ENCODE data around the gene MRPL1.

Gene MRPL1

GRCh38 chr4:77848508-77848907, 14.1 kb upstream of the MRPL1 start:
- no peak overlapping the region for H3K4me3 ChIP-seq (ENCODE audit: control insufficient read depth, low read depth, low read length)
- TF ChIP-seq CTCF (IDR thresholded peaks at IDR 0.05; ENCODE audit: control insufficient read depth, insufficient read depth, low read depth, low read length, missing control alignments): no peak
- no peak for DNase-seq (ENCODE audit: low read depth)

- H3K4me3 ChIP-seq (ENCODE audit: control insufficient read depth, low read depth, low read length): no peak overlapping the region
- TF ChIP-seq CTCF (IDR thresholded peaks at IDR 0.05; ENCODE audit: control insufficient read depth, insufficient read depth, low read depth, low read length, missing control alignments): no peak
- no peak for DNase-seq (ENCODE audit: low read depth)
These were observed 13.2 kb upstream of the MRPL1 start for GRCh38 chr4:77849278-77849965.

GRCh38 chr4:77852892-77853495, 9.6 kb upstream of the MRPL1 start:
- no peak for DNase-seq (ENCODE audit: low read depth)
- no peak for TF ChIP-seq CTCF (IDR thresholded peaks at IDR 0.05; ENCODE audit: control insufficient read depth, insufficient read depth, low read depth, low read length, missing control alignments)
- H3K4me3 ChIP-seq (ENCODE audit: control insufficient read depth, low read depth, low read length): no peak overlapping the region

GRCh38 chr4:77854431-77855111, 8.1 kb upstream of the MRPL1 start:
- no peak overlapping the region for H3K4me3 ChIP-seq (ENCODE audit: control insufficient read depth, low read depth, low read length)
- no peak for TF ChIP-seq CTCF (IDR thresholded peaks at IDR 0.05; ENCODE audit: control insufficient read depth, insufficient read depth, low read depth, low read length, missing control alignments)
- no peak for DNase-seq (ENCODE audit: low read depth)

GRCh38 chr4:77856152-77856551, 6.5 kb upstream of the MRPL1 start:
- TF ChIP-seq CTCF (IDR thresholded peaks at IDR 0.05; ENCODE audit: control insufficient read depth, insufficient read depth, low read depth, low read length, missing control alignments): no peak
- DNase-seq (ENCODE audit: low read depth): no peak
- H3K4me3 ChIP-seq (ENCODE audit: control insufficient read depth, low read depth, low read length): no peak overlapping the region

GRCh38 chr4:77859256-77859655, 3.4 kb upstream of the MRPL1 start:
- no peak for TF ChIP-seq CTCF (IDR thresholded peaks at IDR 0.05; ENCODE audit: control insufficient read depth, insufficient read depth, low read depth, low read length, missing control alignments)
- H3K4me3 ChIP-seq (ENCODE audit: control insufficient read depth, low read depth, low read length): no peak overlapping the region
- no peak for DNase-seq (ENCODE audit: low read depth)
